ENCODE results near the gene ANO6. TPM values are rescaled to one million over a fixed set of nuclear protein-coding genes. Genes with fewer than 3 reads are reported as not detected.

Gene ANO6
- total and polyA plus RNA-seq, 2 donors (not counting 1 experiment from before 2014, with no cell fraction given), result 6.6 to 19.5 TPM

GRCh38 chr12:45292486-45293195 lies 76.7 kb downstream of the ANO6 start:
- Histone ChIP-seq H3K79me2 (ENCODE audit: control insufficient read depth, insufficient read depth, low read length) (peaks cover 12% of the 10 kb centered on the region), H4K20me1 (ENCODE audit: control insufficient read depth, insufficient read depth, low read length, poor library complexity, severe bottlenecking) (no peaks in the 10 kb centered on the region), H2AFZ (ENCODE audit: insufficient read depth, low read depth, low read length, poor library complexity, severe bottlenecking) (no peak overlapping the region), H3K27me3 (replicated peaks in 1 of 4; ENCODE audit: control extremely low read depth in 1 of 4, control insufficient read depth in 3 of 4, insufficient read depth in 4 of 4, low read length in 3 of 4) (no peaks in the 10 kb centered on the region), H3K4me2 (replicated peaks; ENCODE audit: low read depth, low read length, poor library complexity, severe bottlenecking) (no peak overlapping the region), H3K27ac (ENCODE audit: low read length in 2 of 2) (no peak overlapping the region), H3K36me3 (replicated peaks in 1 of 2; ENCODE audit: control extremely low read depth in 1 of 2, control insufficient read depth in 1 of 2, extremely low read depth in 1 of 2, insufficient read depth in 2 of 2, low read length in 1 of 2) (peaks cover 0 to 1% of the 10 kb centered on the region in 2 experiments), H3K9ac (ENCODE audit: low read length) (no peak overlapping the region), H3K9me3 (ENCODE audit: control extremely low read depth in 1 of 3, control insufficient read depth in 2 of 3, insufficient read depth in 1 of 3, low read length in 2 of 3) (no peaks in the 10 kb centered on the region), H3K4me3 (ENCODE audit: control extremely low read depth in 1 of 5, extremely low read depth in 1 of 5, insufficient read depth in 1 of 5, low read depth in 2 of 5, low read length in 4 of 5) (no peak overlapping the region), H3K4me1 (ENCODE audit: control insufficient read depth in 2 of 2, insufficient read depth in 2 of 2, low read length in 2 of 2) (peaks cover 5 to 6% of the 10 kb centered on the region in 2 donors)
- intact Hi-C loops (cut with micrococcal nuclease), result no loop called here
- WGBS (ENCODE audit: insufficient coverage), result 94% methylated on average over 3 of the region's 4 CpGs
- H3K4me3 Mint-ChIP-seq, result no peak overlapping the region
- H3K27ac Mint-ChIP-seq, result no peak overlapping the region
- H3K4me1 Mint-ChIP-seq, result peaks cover 23% of the 10 kb centered on the region
- DNase-seq (no peak), ATAC-seq (ENCODE audit: low read depth) (no peak)
- ChIA-PET CTCF (no interaction called here), POLR2A (no interaction called here)
- TF ChIP-seq, protein P1, sequence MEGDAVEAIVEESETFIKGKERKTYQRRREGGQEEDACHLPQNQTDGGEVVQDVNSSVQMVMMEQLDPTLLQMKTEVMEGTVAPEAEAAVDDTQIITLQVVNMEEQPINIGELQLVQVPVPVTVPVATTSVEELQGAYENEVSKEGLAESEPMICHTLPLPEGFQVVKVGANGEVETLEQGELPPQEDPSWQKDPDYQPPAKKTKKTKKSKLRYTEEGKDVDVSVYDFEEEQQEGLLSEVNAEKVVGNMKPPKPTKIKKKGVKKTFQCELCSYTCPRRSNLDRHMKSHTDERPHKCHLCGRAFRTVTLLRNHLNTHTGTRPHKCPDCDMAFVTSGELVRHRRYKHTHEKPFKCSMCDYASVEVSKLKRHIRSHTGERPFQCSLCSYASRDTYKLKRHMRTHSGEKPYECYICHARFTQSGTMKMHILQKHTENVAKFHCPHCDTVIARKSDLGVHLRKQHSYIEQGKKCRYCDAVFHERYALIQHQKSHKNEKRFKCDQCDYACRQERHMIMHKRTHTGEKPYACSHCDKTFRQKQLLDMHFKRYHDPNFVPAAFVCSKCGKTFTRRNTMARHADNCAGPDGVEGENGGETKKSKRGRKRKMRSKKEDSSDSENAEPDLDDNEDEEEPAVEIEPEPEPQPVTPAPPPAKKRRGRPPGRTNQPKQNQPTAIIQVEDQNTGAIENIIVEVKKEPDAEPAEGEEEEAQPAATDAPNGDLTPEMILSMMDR (IDR thresholded peaks at IDR 0.05), result no peak
- TF ChIP-seq EZH2 (IDR thresholded peaks at IDR 0.05; ENCODE audit: borderline replicate concordance, insufficient read depth, low read depth, low read length, poor library complexity, severe bottlenecking), result no peak
- no peaks in the 10 kb centered on the region for H3K27me3 Mint-ChIP-seq
- no peaks in the 10 kb centered on the region for H3K9me3 Mint-ChIP-seq (ENCODE audit: insufficient read depth)

- intact Hi-C loops (cut with micrococcal nuclease), result no loop called here
- POLR2A ChIA-PET, result no interaction called here
- H3K4me1 ChIP-seq (ENCODE audit: control insufficient read depth in 2 of 2, insufficient read depth in 2 of 2, low read length in 2 of 2), result peaks cover 5 to 6% of the 10 kb centered on the region in 2 donors
- CTCF ChIA-PET, result no interaction called here
- peaks cover 17% of the 10 kb centered on the region for H3K4me1 Mint-ChIP-seq
- no peak overlapping the region for H3K27ac ChIP-seq (ENCODE audit: low read length in 2 of 2)
- no peak overlapping the region for H3K4me3 Mint-ChIP-seq
- no peak overlapping the region for H3K27ac Mint-ChIP-seq
- H3K4me3 ChIP-seq (ENCODE audit: control extremely low read depth in 1 of 5, extremely low read depth in 1 of 5, insufficient read depth in 1 of 5, low read depth in 2 of 5, low read length in 4 of 5), result no peak overlapping the region
- no peaks in the 10 kb centered on the region for H3K9me3 Mint-ChIP-seq (ENCODE audit: insufficient read depth)
- no peak for TF ChIP-seq EZH2 (IDR thresholded peaks at IDR 0.05; ENCODE audit: borderline replicate concordance, insufficient read depth, low read depth, low read length, poor library complexity, severe bottlenecking)
- TF ChIP-seq, protein P1 (IDR thresholded peaks at IDR 0.05), result no peak
- ATAC-seq (ENCODE audit: low read depth), result no peak
- peaks cover 12% of the 10 kb centered on the region for H3K79me2 ChIP-seq (ENCODE audit: control insufficient read depth, insufficient read depth, low read length)
- no peaks in the 10 kb centered on the region for H4K20me1 ChIP-seq (ENCODE audit: control insufficient read depth, insufficient read depth, low read length, poor library complexity, severe bottlenecking)
- H3K9me3 ChIP-seq (ENCODE audit: control extremely low read depth in 1 of 3, control insufficient read depth in 2 of 3, insufficient read depth in 1 of 3, low read length in 2 of 3), result no peaks in the 10 kb centered on the region
- H2AFZ ChIP-seq (ENCODE audit: insufficient read depth, low read depth, low read length, poor library complexity, severe bottlenecking), result no peak overlapping the region
- H3K36me3 ChIP-seq (replicated peaks in 1 of 2; ENCODE audit: control extremely low read depth in 1 of 2, control insufficient read depth in 1 of 2, extremely low read depth in 1 of 2, insufficient read depth in 2 of 2, low read length in 1 of 2), result peaks cover 0 to 1% of the 10 kb centered on the region in 2 experiments
- H3K27me3 Mint-ChIP-seq, result no peaks in the 10 kb centered on the region
- H3K9ac ChIP-seq (ENCODE audit: low read length), result no peak overlapping the region
- DNase-seq, result no peak
- H3K27me3 ChIP-seq (replicated peaks in 1 of 4; ENCODE audit: control extremely low read depth in 1 of 4, control insufficient read depth in 3 of 4, insufficient read depth in 4 of 4, low read length in 3 of 4), result no peaks in the 10 kb centered on the region
- H3K4me2 ChIP-seq (replicated peaks; ENCODE audit: low read depth, low read length, poor library complexity, severe bottlenecking), result no peak overlapping the region
- no CpG with 5 or more reads among the region's 5 CpGs for WGBS (ENCODE audit: insufficient coverage)
These were observed 79.0 kb downstream of the ANO6 start for GRCh38 chr12:45294906-45295305.

Measured in B cell (primary cell).